GM23338 (cell line): Measurements from ENCODE around the gene RAPGEF5. TPM values are rescaled to one million over a fixed set of nuclear protein-coding genes. Genes with fewer than 3 reads are reported as not detected.

Experiments
- ATAC-seq: fragments of 200-7000 bp; cut with Tn5 transposase; 3 replicates; pipeline ENCODE4 v1.9.1; 2020
- DNase-seq: peaks from one replicate; pipeline ENCODE4 v3.0.0-alpha.2; 2015; ENCODE audit warnings: low spot score
- H2AFZ ChIP-seq: fragments of 200-600 bp; sonication (generic); 2 replicates; pipeline ENCODE4 v1.8.0; 2016; ENCODE audit warnings: antibody characterized with exemption, mild to moderate bottlenecking, moderate library complexity
- H3F3A ChIP-seq: fragments of 200-600 bp; sonication (generic); replicated peaks from 2 replicates; pipeline ENCODE4 v1.8.0; 2017; ENCODE audit warnings: antibody characterized with exemption, mixed run types, low read depth
- H3K27ac ChIP-seq: fragments of 200-600 bp; sonication (generic); 2 replicates; pipeline ENCODE4 v1.6.1; 2016; ENCODE audit warnings: low read depth
- H3K27me3 ChIP-seq: fragments of 200-600 bp; sonication (generic); 2 replicates; pipeline ENCODE4 v1.8.0; 2016; ENCODE audit warnings: mild to moderate bottlenecking, mixed run types, moderate library complexity; ENCODE audit not compliant: insufficient read depth
- H3K36me3 ChIP-seq: fragments of 200-600 bp; sonication (generic); 2 replicates; pipeline ENCODE4 v1.8.0; 2016; ENCODE audit warnings: mild to moderate bottlenecking; ENCODE audit not compliant: insufficient read depth
- H3K4me1 ChIP-seq: fragments of 200-600 bp; sonication (generic); 2 replicates; pipeline ENCODE4 v1.8.0; 2016; ENCODE audit warnings: mild to moderate bottlenecking, moderate library complexity; ENCODE audit not compliant: insufficient read depth
- H3K4me2 ChIP-seq: fragments of 200-600 bp; sonication (generic); 2 replicates; pipeline ENCODE4 v1.7.1; 2017; ENCODE audit warnings: mixed run types
- H3K4me3 ChIP-seq: fragments of 200-600 bp; sonication (generic); 2 replicates; pipeline ENCODE4 v1.6.1; 2016; ENCODE audit warnings: mixed run types
- H3K79me2 ChIP-seq: fragments of 200-600 bp; sonication (generic); replicated peaks from 2 replicates; pipeline ENCODE4 v1.8.0; 2017; ENCODE audit warnings: mild to moderate bottlenecking; ENCODE audit not compliant: insufficient read depth
- H3K9me2 ChIP-seq: fragments of 200-600 bp; sonication (generic); 2 replicates; pipeline ENCODE4 v1.8.0; 2017; ENCODE audit not compliant: insufficient read depth
- H4K20me1 ChIP-seq: fragments of 200-600 bp; sonication (generic); replicated peaks from 2 replicates; pipeline ENCODE4 v1.8.0; 2017; ENCODE audit warnings: mild to moderate bottlenecking; ENCODE audit not compliant: insufficient read depth
- H3K27ac Mint-ChIP-seq: 2 replicates; pipeline ENCODE4 v1.8.0; 2020; ENCODE audit warnings: inconsistent platforms, mild to moderate bottlenecking, moderate library complexity, mixed read lengths
- H3K27me3 Mint-ChIP-seq: 3 replicates; pipeline ENCODE4 v1.8.0; 2022; ENCODE audit warnings: low read depth, mild to moderate bottlenecking, moderate library complexity, mixed read lengths, inconsistent platforms; ENCODE audit not compliant: insufficient read depth, poor library complexity
- H3K36me3 Mint-ChIP-seq: 3 replicates; pipeline ENCODE4 v1.8.0; 2021; ENCODE audit warnings: low read depth, mild to moderate bottlenecking, inconsistent platforms, moderate library complexity, mixed read lengths
- H3K4me1 Mint-ChIP-seq: 3 replicates; pipeline ENCODE4 v1.8.0; 2020; ENCODE audit warnings: mild to moderate bottlenecking, inconsistent platforms, mixed read lengths
- H3K4me3 Mint-ChIP-seq: 3 replicates; pipeline ENCODE4 v1.8.0; 2021; ENCODE audit warnings: moderate library complexity, mild to moderate bottlenecking, inconsistent platforms, mixed read lengths
- H3K9me3 Mint-ChIP-seq: 3 replicates; pipeline ENCODE4 v1.8.0; 2020; ENCODE audit warnings: moderate library complexity, mild to moderate bottlenecking, inconsistent platforms, mixed read lengths
- CREB1 ChIP-seq: fragments of 250-450 bp; sonication (Bioruptor Pico); IDR thresholded peaks from 2 replicates; pipeline ENCODE4 v1.5.0; 2020; ENCODE audit warnings: low read depth, mild to moderate bottlenecking, moderate library complexity
- EZH2 ChIP-seq: fragments of 200-600 bp; sonication (generic); IDR thresholded peaks from one replicate; pipeline ENCODE4 v1.8.0; 2017; ENCODE audit warnings: antibody characterized with exemption, mild to moderate bottlenecking, low read depth; ENCODE audit not compliant: unreplicated experiment
- EZH2phosphoT487 ChIP-seq: fragments of 200-600 bp; sonication (generic); IDR thresholded peaks from one replicate; pipeline ENCODE4 v1.8.1; 2018; ENCODE audit warnings: antibody characterized with exemption; ENCODE audit not compliant: unreplicated experiment
- JUNB ChIP-seq: IDR thresholded peaks from one replicate; pipeline ENCODE4 v1.6.1; 2016; ENCODE audit warnings: antibody characterized with exemption; ENCODE audit not compliant: unreplicated experiment
- NANOG ChIP-seq: IDR thresholded peaks from 2 replicates; pipeline ENCODE4 v1.6.1; 2016; ENCODE audit warnings: antibody characterized with exemption, borderline replicate concordance
- POLR2AphosphoS5 ChIP-seq: IDR thresholded peaks from 2 replicates; pipeline ENCODE4 v1.6.1; 2016; ENCODE audit warnings: antibody characterized with exemption, low read depth
- STAT1 ChIP-seq: IDR thresholded peaks from one replicate; pipeline ENCODE4 v1.6.1; 2016; ENCODE audit warnings: antibody characterized with exemption; ENCODE audit not compliant: unreplicated experiment
- ZNF114 ChIP-seq: fragments of 250-450 bp; sonication (Bioruptor Pico); IDR thresholded peaks from 2 replicates; pipeline ENCODE4 v1.5.0; 2020; ENCODE audit warnings: mild to moderate bottlenecking, moderate library complexity
- ZNF331 ChIP-seq: fragments of 250-450 bp; sonication (Bioruptor Pico); IDR thresholded peaks from 2 replicates; pipeline ENCODE4 v1.5.0; 2020; ENCODE audit warnings: low read depth, mild to moderate bottlenecking, moderate library complexity
- polyA plus RNA-seq: library from polyadenylated mRNA; unstranded; fragments of >200 nt; fragmentation: Nextera tagmentation; extraction: Ambion mirVana; gene quantifications from 2 replicates; pipeline ENCODE4 v1.2.1, GENCODE V29; 2016
- total RNA-seq: library from RNA; depleted of rRNA; stranded (reverse); fragments of >200 nt; shearing (Covaris generic); gene quantifications from 2 replicates; pipeline ENCODE4 v1.2.3, GENCODE V29; 2014
- TF ChIP-seq, protein P1 (sequence below): IDR thresholded peaks from one replicate; pipeline ENCODE4 v1.6.1; 2018; ENCODE audit warnings: antibody characterized with exemption; ENCODE audit not compliant: unreplicated experiment
- TF ChIP-seq, protein P2 (sequence below), 2 experiments: fragments of 200-600 bp in 1 of 2; sonication (generic) in 1 of 2; conservative IDR thresholded peaks; 2 replicates each; pipeline versions ENCODE4 v1.5.1 to v1.6.1; 2016 to 2017; ENCODE audit warnings: antibody characterized with exemption in 2 of 2, low read depth in 2 of 2, mild to moderate bottlenecking in 2 of 2, moderate library complexity in 1 of 2

Gene RAPGEF5
- total and polyA plus RNA-seq, 2 experiments from 2014 or later = 6.3 to 13.1 TPM

DNA sequence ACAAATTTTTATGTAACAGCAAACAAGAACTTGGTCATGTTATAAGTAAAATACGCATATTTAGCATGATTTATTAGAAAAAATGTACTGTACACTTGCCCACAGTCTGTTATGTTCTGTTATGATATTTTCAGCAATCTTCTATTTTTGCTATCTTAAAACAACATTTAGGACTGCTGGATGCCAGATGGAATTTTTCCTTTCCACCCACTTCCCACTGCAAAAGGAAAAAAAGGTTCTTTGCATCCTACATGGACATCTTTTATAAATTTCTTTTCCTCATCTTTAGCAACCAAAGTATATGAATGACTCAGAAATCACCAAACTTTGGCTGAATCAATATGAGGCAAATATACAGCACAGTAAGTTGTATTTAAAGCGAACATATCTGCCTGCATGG is 146.0 kb downstream of the RAPGEF5 start (continued):
- TF ChIP-seq, protein P1, sequence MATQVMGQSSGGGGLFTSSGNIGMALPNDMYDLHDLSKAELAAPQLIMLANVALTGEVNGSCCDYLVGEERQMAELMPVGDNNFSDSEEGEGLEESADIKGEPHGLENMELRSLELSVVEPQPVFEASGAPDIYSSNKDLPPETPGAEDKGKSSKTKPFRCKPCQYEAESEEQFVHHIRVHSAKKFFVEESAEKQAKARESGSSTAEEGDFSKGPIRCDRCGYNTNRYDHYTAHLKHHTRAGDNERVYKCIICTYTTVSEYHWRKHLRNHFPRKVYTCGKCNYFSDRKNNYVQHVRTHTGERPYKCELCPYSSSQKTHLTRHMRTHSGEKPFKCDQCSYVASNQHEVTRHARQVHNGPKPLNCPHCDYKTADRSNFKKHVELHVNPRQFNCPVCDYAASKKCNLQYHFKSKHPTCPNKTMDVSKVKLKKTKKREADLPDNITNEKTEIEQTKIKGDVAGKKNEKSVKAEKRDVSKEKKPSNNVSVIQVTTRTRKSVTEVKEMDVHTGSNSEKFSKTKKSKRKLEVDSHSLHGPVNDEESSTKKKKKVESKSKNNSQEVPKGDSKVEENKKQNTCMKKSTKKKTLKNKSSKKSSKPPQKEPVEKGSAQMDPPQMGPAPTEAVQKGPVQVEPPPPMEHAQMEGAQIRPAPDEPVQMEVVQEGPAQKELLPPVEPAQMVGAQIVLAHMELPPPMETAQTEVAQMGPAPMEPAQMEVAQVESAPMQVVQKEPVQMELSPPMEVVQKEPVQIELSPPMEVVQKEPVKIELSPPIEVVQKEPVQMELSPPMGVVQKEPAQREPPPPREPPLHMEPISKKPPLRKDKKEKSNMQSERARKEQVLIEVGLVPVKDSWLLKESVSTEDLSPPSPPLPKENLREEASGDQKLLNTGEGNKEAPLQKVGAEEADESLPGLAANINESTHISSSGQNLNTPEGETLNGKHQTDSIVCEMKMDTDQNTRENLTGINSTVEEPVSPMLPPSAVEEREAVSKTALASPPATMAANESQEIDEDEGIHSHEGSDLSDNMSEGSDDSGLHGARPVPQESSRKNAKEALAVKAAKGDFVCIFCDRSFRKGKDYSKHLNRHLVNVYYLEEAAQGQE = no peak
- TF ChIP-seq, protein P2, sequence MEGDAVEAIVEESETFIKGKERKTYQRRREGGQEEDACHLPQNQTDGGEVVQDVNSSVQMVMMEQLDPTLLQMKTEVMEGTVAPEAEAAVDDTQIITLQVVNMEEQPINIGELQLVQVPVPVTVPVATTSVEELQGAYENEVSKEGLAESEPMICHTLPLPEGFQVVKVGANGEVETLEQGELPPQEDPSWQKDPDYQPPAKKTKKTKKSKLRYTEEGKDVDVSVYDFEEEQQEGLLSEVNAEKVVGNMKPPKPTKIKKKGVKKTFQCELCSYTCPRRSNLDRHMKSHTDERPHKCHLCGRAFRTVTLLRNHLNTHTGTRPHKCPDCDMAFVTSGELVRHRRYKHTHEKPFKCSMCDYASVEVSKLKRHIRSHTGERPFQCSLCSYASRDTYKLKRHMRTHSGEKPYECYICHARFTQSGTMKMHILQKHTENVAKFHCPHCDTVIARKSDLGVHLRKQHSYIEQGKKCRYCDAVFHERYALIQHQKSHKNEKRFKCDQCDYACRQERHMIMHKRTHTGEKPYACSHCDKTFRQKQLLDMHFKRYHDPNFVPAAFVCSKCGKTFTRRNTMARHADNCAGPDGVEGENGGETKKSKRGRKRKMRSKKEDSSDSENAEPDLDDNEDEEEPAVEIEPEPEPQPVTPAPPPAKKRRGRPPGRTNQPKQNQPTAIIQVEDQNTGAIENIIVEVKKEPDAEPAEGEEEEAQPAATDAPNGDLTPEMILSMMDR (conservative IDR thresholded peaks at IDR 0.05; ENCODE audit: low read depth in 2 of 2) = no peak
- no peak for TF ChIP-seq STAT1

DNA sequence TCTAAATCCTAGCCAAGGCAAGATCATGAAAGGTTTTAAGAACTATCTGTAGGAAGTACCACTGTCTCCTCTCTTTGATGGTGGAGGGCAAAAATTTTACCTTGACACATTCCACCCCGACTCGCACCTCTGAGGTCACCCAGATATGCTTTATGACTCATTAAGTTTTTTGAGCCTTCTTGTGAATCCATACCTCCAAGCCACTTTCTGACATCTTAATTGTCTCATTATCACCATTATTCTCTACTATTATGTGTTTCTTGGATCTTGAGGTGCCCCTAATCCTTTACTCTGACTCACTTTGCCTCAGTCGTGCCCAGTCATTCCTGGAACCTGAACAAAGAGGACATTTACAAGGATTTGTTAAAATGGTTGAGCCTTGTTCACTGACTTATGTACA is 146.6 kb downstream of the RAPGEF5 start:
- Histone ChIP-seq H2AFZ (no peak overlapping the region), H3K4me1 (peaks cover 8% of the 10 kb centered on the region), H3F3A (no peaks in the 10 kb centered on the region), H4K20me1 (no peaks in the 10 kb centered on the region), H3K9me2 (no peaks in the 10 kb centered on the region), H3K79me2 (no peaks in the 10 kb centered on the region), H3K27me3 (no peaks in the 10 kb centered on the region), H3K27ac (no peak overlapping the region), H3K4me2 (no peak overlapping the region), H3K4me3 (no peak overlapping the region), H3K36me3 (no peaks in the 10 kb centered on the region)
- no peak for TF ChIP-seq JUNB
- no peak for TF ChIP-seq POLR2AphosphoS5
- no peak for TF ChIP-seq ZNF114 (CRISPR knock-in tag)
- no peak for ATAC-seq
- Mint-ChIP-seq H3K36me3 (no peaks in the 10 kb centered on the region), H3K9me3 (no peaks in the 10 kb centered on the region), H3K27ac (no peak overlapping the region), H3K4me1 (peaks cover 14% of the 10 kb centered on the region), H3K4me3 (no peak overlapping the region), H3K27me3 (no peaks in the 10 kb centered on the region)
- DNase-seq = no peak

DNA sequence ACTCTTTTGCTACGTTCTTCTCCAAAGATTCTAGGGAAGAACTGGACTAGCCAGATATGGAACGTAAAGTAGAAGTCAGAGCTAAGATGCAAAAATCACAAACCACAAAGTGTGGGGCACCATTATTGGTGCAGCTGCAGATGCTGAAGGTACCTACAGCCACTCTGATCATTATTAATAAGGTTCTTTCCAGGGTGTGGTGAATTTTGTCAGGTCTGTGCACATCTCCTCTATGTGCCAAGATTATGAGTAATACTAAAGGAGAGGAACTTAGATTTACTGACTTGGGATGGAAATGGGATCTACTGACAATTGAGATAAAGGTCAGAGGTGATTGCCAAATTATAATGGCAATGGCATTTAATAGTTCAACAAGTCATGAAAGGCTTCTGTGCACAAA is 148.2 kb downstream of the RAPGEF5 start:
- no peak overlapping the region for H3K27ac Mint-ChIP-seq
- TF ChIP-seq EZH2 (no peak), ZNF114 (CRISPR knock-in tag) (no peak), ZNF331 (CRISPR knock-in tag) (no peak), EZH2phosphoT487 (no peak), STAT1 (no peak), CREB1 (CRISPR knock-in tag) (no peak), NANOG (no peak), POLR2AphosphoS5 (no peak)
- TF ChIP-seq, protein P2 (conservative IDR thresholded peaks at IDR 0.05; ENCODE audit: low read depth in 2 of 2) = no peak

More for the DNA sequence above, 148.2 kb downstream of the RAPGEF5 start:
- H4K20me1 ChIP-seq = no peaks in the 10 kb centered on the region
- no peaks in the 10 kb centered on the region for H3K79me2 ChIP-seq
- no peaks in the 10 kb centered on the region for H3K4me1 ChIP-seq
- no peak overlapping the region for H3K4me2 ChIP-seq
- H3K9me3 Mint-ChIP-seq = no peaks in the 10 kb centered on the region
- H3K27me3 Mint-ChIP-seq = no peaks in the 10 kb centered on the region
- no peaks in the 10 kb centered on the region for H3K36me3 Mint-ChIP-seq
- H3K27ac ChIP-seq = no peak overlapping the region
- no peaks in the 10 kb centered on the region for H3K9me2 ChIP-seq
- H3K4me3 Mint-ChIP-seq = no peak overlapping the region
- H2AFZ ChIP-seq = no peak overlapping the region
- H3K36me3 ChIP-seq = no peaks in the 10 kb centered on the region
- no peak overlapping the region for H3K4me3 ChIP-seq
- DNase-seq (no peak), ATAC-seq (no peak)
- H3F3A ChIP-seq = no peaks in the 10 kb centered on the region
- peaks cover under 1% of the 10 kb centered on the region; the same call in 2 of the 3 replicates for H3K4me1 Mint-ChIP-seq
- H3K27me3 ChIP-seq = no peaks in the 10 kb centered on the region
